Upper lobe of left lung (tissue), 6 donors: ENCODE data around the gene AFG1L. TPM values are rescaled to one million over a fixed set of nuclear protein-coding genes. Genes with fewer than 3 reads are reported as not detected.

ENCODE experiments used
- ATAC-seq, 2 donors: fragments of 200-7000 bp; cut with Tn5 transposase; one replicate each; pipeline ENCODE4 v1.9.1; 2022; ENCODE audit warnings: mild to moderate bottlenecking in 2 of 2, moderate library complexity in 2 of 2; ENCODE audit not compliant: low FRiP score in 2 of 2
- DNase-seq, 2 donors: peaks; one replicate each; pipeline ENCODE4 v3.0.0-alpha.2; 2019 to 2020
- H3K27ac ChIP-seq, 4 donors: fragments of 200-600 bp; sonication (generic); one replicate each; pipeline ENCODE4 v1.5.1; 2016 to 2019
- H3K27me3 ChIP-seq, 4 donors: fragments of 200-600 bp; sonication (generic); one replicate each; pipeline ENCODE4 v1.5.1; 2017 to 2019
- H3K36me3 ChIP-seq, 4 donors: fragments of 200-600 bp; sonication (generic); one replicate each; pipeline ENCODE4 v1.5.1; 2016 to 2019
- H3K4me1 ChIP-seq, 4 donors: fragments of 200-600 bp; sonication (generic); one replicate each; pipeline ENCODE4 v1.5.1; 2018 to 2019
- H3K4me3 ChIP-seq, 4 donors: fragments of 200-600 bp; sonication (generic); one replicate each; pipeline ENCODE4 v1.5.1; 2017 to 2019; ENCODE audit warnings: mild to moderate bottlenecking in 2 of 4, moderate library complexity in 1 of 4
- H3K9me3 ChIP-seq, 4 donors: fragments of 200-600 bp; sonication (generic); one replicate each; pipeline ENCODE4 v1.5.1; 2018 to 2019
- CTCF ChIP-seq, 6 experiments: fragments of 450-650 bp in 4 of 6; fragments of 200-600 bp in 2 of 6; sonication (generic) in 2 of 6; IDR thresholded peaks; one replicate each; pipeline ENCODE4 v1.5.1; 2016 to 2019; ENCODE audit warnings: antibody characterized with exemption in 6 of 6
- EP300 ChIP-seq, 4 donors: sonication (generic); formaldehyde crosslinking; IDR thresholded peaks; one replicate each; pipeline ENCODE4 v1.5.1; 2017; ENCODE audit warnings: antibody characterized with exemption in 4 of 4, control low read depth in 2 of 4
- POLR2A ChIP-seq, 4 donors: fragments of 450-650 bp; IDR thresholded peaks; one replicate each; pipeline ENCODE4 v1.5.1; 2016 to 2017; ENCODE audit warnings: antibody characterized with exemption in 4 of 4, mild to moderate bottlenecking in 2 of 4
- POLR2AphosphoS5 ChIP-seq, 2 donors: sonication (generic); formaldehyde crosslinking; IDR thresholded peaks; one replicate each; pipeline ENCODE4 v1.5.1; 2017; ENCODE audit warnings: antibody characterized with exemption in 2 of 2
- WGBS, 2 donors: methylation state at CpG; one replicate each; pipeline ENCODE4 v1.1.5; 2017 to 2018; 5-methylcytosine and 5-hydroxymethylcytosine counted together
- total RNA-seq, 6 donors: library from RNA; depleted of rRNA in 4 of 6; stranded (reverse); fragments of >200 nt in 4 of 6; gene quantifications; one replicate each; pipeline versions ENCODE4 v1.1.0 to v1.2.1, GENCODE V29; 2016 to 2021
- donor health status: DM: no; HTN: no; CAD: no; lungs with moderate emphysema.
- donor health status: DM: no; HTN: yes; CAD: no; lungs with severe emphysema.

The AFG1L gene
- total RNA-seq, 6 donors from 2014 or later = 2.6 to 19.9 (median 7.0) TPM

DNA sequence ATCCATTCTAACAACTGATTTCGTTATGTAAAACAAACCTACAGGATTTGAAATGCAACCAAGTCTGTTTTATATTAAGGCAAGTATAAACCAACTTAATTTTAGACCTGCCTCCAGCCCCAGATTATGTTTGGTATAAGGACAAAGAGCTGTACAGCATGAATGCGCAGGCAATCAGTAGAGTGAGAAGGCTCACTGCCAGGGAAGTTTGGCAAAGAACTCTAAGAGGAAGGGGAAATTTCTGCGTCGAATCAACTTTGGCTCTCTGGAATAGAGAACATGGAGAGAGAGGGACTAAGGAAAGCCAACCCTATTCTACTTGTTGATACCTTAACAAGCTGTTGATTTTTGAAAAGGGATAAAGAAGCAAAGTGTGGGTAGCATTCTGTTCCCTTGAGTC, 168.9 kb downstream of the AFG1L start:
- 23 to 29% methylated on average over 4 of the region's 4 CpGs for WGBS, 2 donors
- H3K4me3 ChIP-seq = no peak overlapping the region
- no peak for ATAC-seq
- DNase-seq = no peak
- no peaks in the 10 kb centered on the region for H3K9me3 ChIP-seq
- H3K27me3 ChIP-seq = no peaks in the 10 kb centered on the region
- H3K4me1 ChIP-seq = no peaks in the 10 kb centered on the region
- H3K36me3 ChIP-seq = no peaks in the 10 kb centered on the region
- no peak for TF ChIP-seq POLR2AphosphoS5 (IDR thresholded peaks at IDR 0.05)
- TF ChIP-seq CTCF (IDR thresholded peaks at IDR 0.05) = no peak
- no peak for TF ChIP-seq EP300 (IDR thresholded peaks at IDR 0.05)
- no peak for TF ChIP-seq POLR2A (IDR thresholded peaks at IDR 0.05)
- no peak overlapping the region for H3K27ac ChIP-seq

GRCh38 chr6:108464418-108465097, 169.7 kb downstream of the AFG1L start:
- Histone ChIP-seq H3K36me3 (no peaks in the 10 kb centered on the region), H3K27me3 (no peaks in the 10 kb centered on the region), H3K4me3 (no peak overlapping the region), H3K27ac (no peak overlapping the region), H3K4me1 (no peaks in the 10 kb centered on the region), H3K9me3 (no peaks in the 10 kb centered on the region)
- ATAC-seq (no peak), DNase-seq (no peak)
- TF ChIP-seq POLR2AphosphoS5 (IDR thresholded peaks at IDR 0.05) (no peak), CTCF (IDR thresholded peaks at IDR 0.05) (no peak), EP300 (IDR thresholded peaks at IDR 0.05) (no peak), POLR2A (IDR thresholded peaks at IDR 0.05) (no peak)
- 50 to 59% methylated on average over 5 of the region's 5 CpGs for WGBS, 2 donors

- no peak for TF ChIP-seq CTCF (IDR thresholded peaks at IDR 0.05)
- TF ChIP-seq POLR2A (IDR thresholded peaks at IDR 0.05) = no peak
- TF ChIP-seq POLR2AphosphoS5 (IDR thresholded peaks at IDR 0.05) = no peak
- TF ChIP-seq EP300 (IDR thresholded peaks at IDR 0.05) = no peak
- Histone ChIP-seq H3K4me1 (no peaks in the 10 kb centered on the region), H3K27me3 (no peaks in the 10 kb centered on the region), H3K36me3 (no peaks in the 10 kb centered on the region), H3K27ac (no peak overlapping the region), H3K9me3 (no peaks in the 10 kb centered on the region), H3K4me3 (no peak overlapping the region)
- no peak for ATAC-seq
- WGBS, 2 donors = 74 to 79% methylated on average over 2 of the region's 2 CpGs
- DNase-seq = no peak
Observed at GRCh38 chr6:108465098-108465495, 170.2 kb downstream of the AFG1L start.

DNA sequence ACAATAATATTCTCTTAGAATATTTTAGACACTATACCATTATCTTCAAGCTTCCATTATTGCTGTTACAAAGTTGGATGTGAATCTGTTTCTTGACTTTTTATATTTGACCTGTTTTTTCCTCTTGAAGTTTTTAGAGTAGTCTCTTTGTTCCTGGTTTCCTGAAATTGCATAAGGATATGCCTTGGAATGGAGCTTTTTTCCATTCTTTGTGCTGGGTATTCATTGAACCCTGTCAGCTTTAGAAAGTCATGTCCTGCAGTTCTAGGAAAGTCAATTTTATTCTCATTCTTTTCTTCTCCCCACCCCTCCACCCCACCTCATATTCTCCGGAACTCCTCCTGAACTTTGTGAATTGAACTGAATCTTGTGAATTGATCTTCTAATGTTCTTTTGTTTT, 173.5 kb downstream of the AFG1L start:
- DNase-seq (no peak), ATAC-seq (no peak)
- H3K4me3 ChIP-seq = no peak overlapping the region
- H3K36me3 ChIP-seq = no peaks in the 10 kb centered on the region
- no peaks in the 10 kb centered on the region for H3K27me3 ChIP-seq
- H3K9me3 ChIP-seq = no peaks in the 10 kb centered on the region
- H3K27ac ChIP-seq = no peak overlapping the region
- H3K4me1 ChIP-seq = no peaks in the 10 kb centered on the region
- TF ChIP-seq CTCF (IDR thresholded peaks at IDR 0.05) (no peak), EP300 (IDR thresholded peaks at IDR 0.05) (no peak), POLR2A (IDR thresholded peaks at IDR 0.05) (no peak), POLR2AphosphoS5 (IDR thresholded peaks at IDR 0.05) (no peak)
- 91 to 100% methylated on average over 1 of the region's 1 CpG for WGBS, 2 donors

DNA sequence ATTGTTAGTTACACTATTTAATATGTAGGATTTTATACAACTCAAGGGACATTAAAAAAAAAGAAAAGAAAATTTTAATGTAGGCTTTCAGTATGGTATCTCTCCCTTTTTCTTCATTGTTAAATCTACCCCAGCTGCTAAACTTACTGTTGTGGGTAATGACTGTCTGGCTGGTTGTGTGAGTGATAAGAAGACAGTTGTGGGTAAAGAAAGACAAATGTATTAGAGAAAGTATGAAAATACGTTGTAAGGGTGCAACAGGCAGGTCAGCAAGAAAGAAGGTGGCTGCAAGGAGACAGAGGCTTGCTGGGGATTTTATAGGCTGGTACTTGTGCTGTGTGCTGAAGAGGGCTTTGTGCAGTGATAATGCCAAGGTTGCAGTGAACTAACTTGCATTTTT, 174.5 kb downstream of the AFG1L start:
- no peaks in the 10 kb centered on the region for H3K36me3 ChIP-seq
- no peak overlapping the region for H3K4me3 ChIP-seq

More for the DNA sequence above, 174.5 kb downstream of the AFG1L start:
- TF ChIP-seq CTCF (IDR thresholded peaks at IDR 0.05) (no peak), POLR2A (IDR thresholded peaks at IDR 0.05) (no peak), EP300 (IDR thresholded peaks at IDR 0.05) (no peak), POLR2AphosphoS5 (IDR thresholded peaks at IDR 0.05) (no peak)
- ATAC-seq (no peak), DNase-seq (no peak)
- no peak overlapping the region for H3K27ac ChIP-seq
- H3K9me3 ChIP-seq = no peaks in the 10 kb centered on the region
- 71 to 89% methylated on average over 1 of the region's 1 CpG for WGBS, 2 donors
- H3K4me1 ChIP-seq = no peaks in the 10 kb centered on the region
- H3K27me3 ChIP-seq = no peaks in the 10 kb centered on the region
